Measurements from ENCODE around the gene TBX19.

The TBX19 gene

DNA sequence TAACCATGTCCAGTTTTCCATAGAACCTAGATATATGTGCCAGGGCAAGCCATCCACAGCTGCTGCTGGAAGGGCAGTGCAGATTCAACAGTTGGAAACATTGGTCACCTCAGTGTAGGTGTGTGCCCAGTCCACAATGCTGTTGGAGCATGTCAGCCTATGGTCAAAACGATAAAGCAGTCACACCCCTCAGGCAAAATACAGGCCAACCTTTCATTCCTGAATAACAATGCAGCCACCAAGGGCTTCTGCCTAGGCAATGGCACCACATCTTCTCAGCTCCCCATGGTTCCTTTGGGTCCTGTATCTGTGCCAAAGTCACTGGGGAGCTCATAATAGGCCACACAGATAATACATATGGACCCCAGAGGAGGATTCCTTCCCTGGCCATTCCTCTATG lies 15.1 kb upstream of the TBX19 start:
- H3K9me3 Mint-ChIP-seq, result peaks cover 4% of the 10 kb centered on the region
- H3K4me1 Mint-ChIP-seq, result peaks cover 16% of the 10 kb centered on the region
- H3K27ac Mint-ChIP-seq, result no peak overlapping the region
- peaks cover 24% of the 10 kb centered on the region for H3K36me3 Mint-ChIP-seq (ENCODE audit: low read depth)
- no peaks in the 10 kb centered on the region for H3K27me3 Mint-ChIP-seq (ENCODE audit: low read depth)
- TF ChIP-seq, protein P1, sequence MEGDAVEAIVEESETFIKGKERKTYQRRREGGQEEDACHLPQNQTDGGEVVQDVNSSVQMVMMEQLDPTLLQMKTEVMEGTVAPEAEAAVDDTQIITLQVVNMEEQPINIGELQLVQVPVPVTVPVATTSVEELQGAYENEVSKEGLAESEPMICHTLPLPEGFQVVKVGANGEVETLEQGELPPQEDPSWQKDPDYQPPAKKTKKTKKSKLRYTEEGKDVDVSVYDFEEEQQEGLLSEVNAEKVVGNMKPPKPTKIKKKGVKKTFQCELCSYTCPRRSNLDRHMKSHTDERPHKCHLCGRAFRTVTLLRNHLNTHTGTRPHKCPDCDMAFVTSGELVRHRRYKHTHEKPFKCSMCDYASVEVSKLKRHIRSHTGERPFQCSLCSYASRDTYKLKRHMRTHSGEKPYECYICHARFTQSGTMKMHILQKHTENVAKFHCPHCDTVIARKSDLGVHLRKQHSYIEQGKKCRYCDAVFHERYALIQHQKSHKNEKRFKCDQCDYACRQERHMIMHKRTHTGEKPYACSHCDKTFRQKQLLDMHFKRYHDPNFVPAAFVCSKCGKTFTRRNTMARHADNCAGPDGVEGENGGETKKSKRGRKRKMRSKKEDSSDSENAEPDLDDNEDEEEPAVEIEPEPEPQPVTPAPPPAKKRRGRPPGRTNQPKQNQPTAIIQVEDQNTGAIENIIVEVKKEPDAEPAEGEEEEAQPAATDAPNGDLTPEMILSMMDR (IDR thresholded peaks at IDR 0.05; ENCODE audit: unreplicated experiment in 3 of 3), result no peak
- no peak overlapping the region for H3K4me3 Mint-ChIP-seq

DNA sequence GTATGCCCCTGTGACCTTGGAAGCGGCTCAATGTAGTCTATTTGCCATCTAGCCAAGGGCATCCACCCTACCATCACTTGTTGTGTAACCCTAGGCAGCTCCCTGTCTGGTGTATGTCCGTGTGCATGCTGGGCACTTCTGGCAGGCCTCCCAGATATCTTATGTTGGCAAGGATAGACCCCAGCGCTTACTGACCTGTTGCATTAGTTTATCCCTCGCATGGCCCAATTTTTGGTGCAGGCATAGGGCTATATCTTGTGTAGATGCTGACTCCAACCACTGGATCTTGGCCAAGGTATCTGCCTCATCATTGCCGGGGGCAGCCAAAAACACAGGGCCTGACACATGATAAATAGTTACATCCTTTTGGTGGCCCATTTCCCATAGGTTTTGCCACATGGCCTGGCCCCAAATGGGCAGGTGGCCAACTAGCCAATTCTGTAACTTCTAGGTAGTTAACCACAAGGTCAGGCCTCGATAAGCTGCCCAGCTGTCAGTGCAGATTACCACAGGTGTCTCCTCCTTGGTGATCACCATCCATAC lies 14.0 kb upstream of the TBX19 start:
- TF ChIP-seq, protein P1 (IDR thresholded peaks at IDR 0.05; ENCODE audit: unreplicated experiment in 3 of 3), result no peak
- peaks cover 26% of the 10 kb centered on the region for H3K36me3 Mint-ChIP-seq (ENCODE audit: low read depth)
- H3K9me3 Mint-ChIP-seq, result peaks cover 4% of the 10 kb centered on the region

DNA sequence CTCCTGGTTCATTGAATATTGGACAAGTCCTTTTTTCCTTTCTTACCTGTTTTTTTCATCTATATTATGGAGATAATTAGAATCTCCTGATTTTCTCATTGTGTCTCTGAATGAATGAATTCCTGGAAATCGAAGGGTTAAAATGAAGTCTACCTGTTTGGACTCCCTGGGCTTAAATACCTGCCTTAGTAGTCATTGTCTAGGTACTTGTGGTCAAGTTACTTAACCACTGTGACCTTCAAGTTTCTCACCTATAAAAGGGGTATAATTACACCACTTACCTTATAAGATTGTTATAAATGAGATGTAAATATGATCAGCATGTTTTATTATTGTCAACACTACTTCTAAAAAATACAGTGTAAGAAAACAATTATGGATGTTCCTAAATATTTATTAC lies 9.0 kb upstream of the TBX19 start:
- Mint-ChIP-seq H3K4me3 (no peak overlapping the region), H3K4me1 (no peaks in the 10 kb centered on the region), H3K9me3 (peaks cover 3% of the 10 kb centered on the region), H3K27ac (no peak overlapping the region), H3K27me3 (ENCODE audit: low read depth) (no peaks in the 10 kb centered on the region), H3K36me3 (ENCODE audit: low read depth) (peaks cover 8% of the 10 kb centered on the region)
- TF ChIP-seq, protein P1 (IDR thresholded peaks at IDR 0.05; ENCODE audit: unreplicated experiment in 3 of 3), result no peak

More for the DNA sequence above, 14.0 kb upstream of the TBX19 start:
- no peak overlapping the region for H3K27ac Mint-ChIP-seq
- peaks cover 7% of the 10 kb centered on the region for H3K4me1 Mint-ChIP-seq
- no peaks in the 10 kb centered on the region for H3K27me3 Mint-ChIP-seq (ENCODE audit: low read depth)
- no peak overlapping the region for H3K4me3 Mint-ChIP-seq

DNA sequence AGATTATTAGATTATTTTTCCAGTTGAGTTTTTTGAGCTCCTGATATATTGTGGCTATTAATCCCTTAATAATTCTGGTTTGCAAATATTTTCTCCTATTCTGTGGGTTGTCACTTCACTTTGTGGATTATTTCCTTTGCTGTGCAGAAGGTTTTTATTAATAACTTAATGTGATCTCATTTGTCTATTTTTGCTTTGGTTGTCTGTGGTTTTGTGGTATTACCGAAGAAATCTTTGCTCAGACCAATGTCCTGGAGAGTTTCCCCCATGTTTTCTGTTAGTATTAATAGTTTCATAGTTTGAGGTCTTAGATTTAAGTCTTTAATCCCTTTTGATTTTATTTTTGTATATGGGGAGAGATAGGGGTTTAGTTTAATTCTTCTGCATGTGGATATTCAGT lies 7.1 kb upstream of the TBX19 start:
- TF ChIP-seq, protein P1 (IDR thresholded peaks at IDR 0.05; ENCODE audit: unreplicated experiment in 3 of 3), result no peak
- Mint-ChIP-seq H3K36me3 (ENCODE audit: low read depth) (peaks cover 8% of the 10 kb centered on the region), H3K27ac (no peak overlapping the region), H3K4me1 (no peaks in the 10 kb centered on the region), H3K4me3 (no peak overlapping the region), H3K9me3 (peaks cover 19% of the 10 kb centered on the region), H3K27me3 (ENCODE audit: low read depth) (no peaks in the 10 kb centered on the region)

DNA sequence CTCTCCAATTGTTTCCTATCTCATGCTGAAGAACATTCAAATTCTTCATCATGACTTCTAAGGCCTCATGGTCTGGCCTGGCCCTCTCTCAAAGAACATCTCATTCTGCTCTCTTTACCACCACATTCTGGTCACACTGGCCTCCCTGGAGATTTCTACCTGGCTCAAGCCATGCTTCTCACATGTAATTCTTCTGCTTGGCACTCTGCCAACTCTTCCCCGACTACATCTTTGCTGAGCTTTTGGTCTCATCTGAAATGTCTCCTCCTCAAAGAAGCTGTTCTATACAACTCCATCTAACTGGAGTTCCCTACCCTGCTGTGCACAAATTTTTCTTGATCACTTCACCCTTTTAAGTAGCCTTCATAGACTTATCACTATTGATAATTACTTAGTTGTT lies 1.4 kb upstream of the TBX19 start:
- H3K27ac Mint-ChIP-seq, result no peak overlapping the region
- H3K9me3 Mint-ChIP-seq, result peaks cover 25% of the 10 kb centered on the region
- H3K4me1 Mint-ChIP-seq, result no peaks in the 10 kb centered on the region
- H3K36me3 Mint-ChIP-seq (ENCODE audit: low read depth), result no peaks in the 10 kb centered on the region
- H3K4me3 Mint-ChIP-seq, result no peak overlapping the region
- TF ChIP-seq, protein P1 (IDR thresholded peaks at IDR 0.05; ENCODE audit: unreplicated experiment in 3 of 3), result no peak
- H3K27me3 Mint-ChIP-seq (ENCODE audit: low read depth), result no peaks in the 10 kb centered on the region

DNA sequence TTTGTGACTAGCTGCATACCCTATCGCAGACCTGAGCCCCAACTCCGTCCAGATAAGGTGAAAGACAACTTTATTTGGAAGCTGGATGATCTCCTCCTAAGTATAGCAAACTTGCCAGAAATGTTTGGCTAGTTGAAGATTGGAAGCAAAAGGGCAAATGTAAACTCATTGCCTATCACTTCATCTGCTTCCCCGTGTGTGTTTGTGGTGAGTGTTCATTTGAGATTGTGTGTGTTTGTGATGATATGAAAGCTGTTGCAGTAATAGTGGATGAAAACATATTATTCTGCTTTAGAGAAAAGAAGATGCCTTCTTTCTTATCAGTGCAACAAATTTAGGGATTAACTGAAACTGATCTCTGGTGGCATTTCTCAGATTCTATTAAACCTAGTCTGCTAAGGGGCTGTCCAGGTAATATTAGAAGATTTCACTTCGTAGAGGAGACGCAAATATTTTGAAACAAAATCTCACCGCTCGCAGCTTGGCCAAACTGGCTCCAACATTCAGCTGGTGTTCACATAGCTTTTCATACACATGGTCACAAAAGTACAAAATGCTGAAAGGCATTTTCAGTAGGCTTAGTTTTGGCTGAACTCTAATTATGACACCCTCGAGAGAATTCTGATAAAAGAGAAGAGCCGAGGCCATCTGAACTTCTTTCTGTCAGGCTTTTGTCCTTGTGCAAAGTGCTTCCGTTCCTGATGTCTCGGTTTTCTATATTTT lies 1.1 kb downstream of the TBX19 start:
- H3K27me3 Mint-ChIP-seq (ENCODE audit: low read depth), result no peaks in the 10 kb centered on the region
- H3K9me3 Mint-ChIP-seq, result peaks cover 22% of the 10 kb centered on the region
- peaks cover 10% of the 10 kb centered on the region for H3K4me1 Mint-ChIP-seq
- H3K36me3 Mint-ChIP-seq (ENCODE audit: low read depth), result no peaks in the 10 kb centered on the region
- TF ChIP-seq, protein P1 (IDR thresholded peaks at IDR 0.05; ENCODE audit: unreplicated experiment in 3 of 3), result no peak
- no peak overlapping the region for H3K27ac Mint-ChIP-seq
- no peak overlapping the region for H3K4me3 Mint-ChIP-seq

All from nephron (organoid).